HUDEP-2 (cell line): ENCODE measurements around the gene TFF2.

Source experiments
- DNase-seq, 76 experiments: peaks; one replicate each; lab custom pipeline; 2025; ENCODE audit not compliant: unreplicated experiment in 76 of 76; lab: John Stamatoyannopoulos, UW

The TFF2 gene

DNA sequence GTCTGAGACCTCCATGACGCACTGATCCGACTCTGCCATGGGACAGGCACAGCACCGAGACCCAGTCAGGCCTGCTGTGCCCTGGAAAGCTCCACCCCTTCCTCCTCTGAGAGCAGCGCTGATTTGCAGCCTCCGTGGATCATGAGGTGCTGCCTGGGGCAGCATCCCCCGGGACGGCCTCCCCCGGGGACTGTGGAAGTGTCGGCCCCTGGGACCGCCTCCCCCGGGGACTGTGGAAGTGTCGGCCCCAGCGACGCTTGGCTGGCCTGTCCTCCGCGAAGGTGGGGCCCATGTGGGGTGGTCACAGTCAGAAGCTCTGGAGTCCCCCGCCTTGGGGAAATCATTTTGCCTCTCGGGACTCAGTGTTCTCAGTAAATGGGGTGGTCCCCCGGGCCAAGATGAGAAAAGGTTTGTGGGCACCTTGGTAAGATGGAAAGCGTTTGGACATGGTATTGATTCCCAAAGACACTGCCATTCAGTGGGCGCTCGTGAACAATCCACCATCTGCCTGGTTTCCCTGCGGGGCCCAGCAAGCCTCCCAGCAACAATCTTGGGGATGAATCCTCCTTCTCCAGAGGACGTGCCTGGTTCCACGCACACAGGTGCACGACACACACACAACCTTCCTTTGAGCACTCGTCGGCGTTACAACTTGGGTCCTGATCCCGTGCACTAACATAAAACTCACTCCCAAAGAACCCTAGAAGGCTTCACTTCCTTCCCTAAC, 3.0 kb downstream of the TFF2 start:
- DNase-seq, result no peak

DNA sequence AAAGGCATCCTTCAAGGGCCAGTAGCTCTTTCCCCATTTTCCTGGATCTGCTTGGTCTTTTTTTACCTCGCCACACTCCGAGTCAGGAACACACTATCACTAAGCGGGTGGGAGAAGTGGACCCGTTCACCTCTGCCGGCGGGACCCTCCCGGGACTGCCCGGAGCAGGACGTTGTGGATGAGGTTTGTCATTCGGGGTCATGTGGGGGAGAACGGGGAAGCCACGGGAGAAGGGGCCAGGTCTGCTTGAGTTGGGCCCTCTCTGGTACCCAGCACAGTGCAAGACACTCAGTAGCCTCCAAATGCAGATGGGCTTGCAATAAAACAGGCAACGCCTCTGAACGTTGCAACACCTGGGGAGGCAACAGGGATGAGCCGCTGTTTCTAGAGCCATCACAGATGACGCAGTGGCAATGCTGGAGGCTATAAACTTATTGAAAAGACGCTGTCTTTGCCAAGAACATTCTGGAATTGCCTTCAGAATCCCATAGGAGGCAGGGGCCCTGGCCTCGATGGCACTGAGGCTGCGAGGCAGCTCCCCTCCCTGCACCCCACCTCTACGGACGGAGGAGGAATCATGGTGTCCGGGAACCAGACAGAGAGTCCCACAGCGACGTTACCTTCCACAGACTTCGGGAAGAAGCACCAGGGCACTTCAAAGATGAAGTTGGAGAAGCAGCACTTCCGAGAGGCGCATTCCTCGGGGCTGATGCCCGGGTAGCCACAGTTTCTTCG, 3.8 kb downstream of the TFF2 start:
- DNase-seq, result no peak

GRCh38 chr21:42346441-42346840, 4.4 kb downstream of the TFF2 start:
- no peak for DNase-seq

- DNase-seq, result no peak
Measured at GRCh38 chr21:42344631-42345030, 6.2 kb downstream of the TFF2 start.

DNA sequence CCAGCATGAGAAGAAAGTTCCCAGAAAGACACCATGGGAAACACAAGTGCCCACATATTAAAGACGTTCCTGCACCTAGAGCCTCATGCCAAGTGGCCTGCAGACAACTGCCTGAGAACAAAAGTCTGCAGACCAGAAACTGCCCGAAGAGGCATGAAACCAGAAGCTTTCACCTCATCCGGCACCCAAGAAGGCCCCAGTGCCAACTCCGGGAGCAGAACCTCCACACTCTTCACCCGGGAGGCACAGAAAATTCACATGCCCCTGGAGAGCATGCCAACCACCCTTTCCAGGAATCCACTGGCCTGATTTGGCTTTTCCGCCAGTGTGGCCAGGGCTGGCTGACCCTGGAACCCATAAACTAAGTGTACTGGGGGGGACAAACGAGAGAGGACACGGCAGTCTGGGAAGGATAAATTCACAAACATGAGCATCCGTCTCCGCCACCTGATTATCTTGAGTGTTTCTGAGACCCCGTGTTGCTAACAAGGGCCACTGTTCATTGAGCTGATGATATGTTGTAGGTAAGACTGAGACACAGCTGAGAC, 6.8 kb downstream of the TFF2 start:
- no peak for DNase-seq

- DNase-seq, result no peak
Measured at GRCh38 chr21:42343556-42343955, 7.2 kb downstream of the TFF2 start.

- no peak for DNase-seq
Measured at GRCh38 chr21:42343101-42343500, 7.7 kb downstream of the TFF2 start.

GRCh38 chr21:42341776-42342542, 8.8 kb downstream of the TFF2 start:
- DNase-seq, result no peak

GRCh38 chr21:42340187-42341050, 10.4 kb downstream of the TFF2 start:
- DNase-seq, result no peak

DNA sequence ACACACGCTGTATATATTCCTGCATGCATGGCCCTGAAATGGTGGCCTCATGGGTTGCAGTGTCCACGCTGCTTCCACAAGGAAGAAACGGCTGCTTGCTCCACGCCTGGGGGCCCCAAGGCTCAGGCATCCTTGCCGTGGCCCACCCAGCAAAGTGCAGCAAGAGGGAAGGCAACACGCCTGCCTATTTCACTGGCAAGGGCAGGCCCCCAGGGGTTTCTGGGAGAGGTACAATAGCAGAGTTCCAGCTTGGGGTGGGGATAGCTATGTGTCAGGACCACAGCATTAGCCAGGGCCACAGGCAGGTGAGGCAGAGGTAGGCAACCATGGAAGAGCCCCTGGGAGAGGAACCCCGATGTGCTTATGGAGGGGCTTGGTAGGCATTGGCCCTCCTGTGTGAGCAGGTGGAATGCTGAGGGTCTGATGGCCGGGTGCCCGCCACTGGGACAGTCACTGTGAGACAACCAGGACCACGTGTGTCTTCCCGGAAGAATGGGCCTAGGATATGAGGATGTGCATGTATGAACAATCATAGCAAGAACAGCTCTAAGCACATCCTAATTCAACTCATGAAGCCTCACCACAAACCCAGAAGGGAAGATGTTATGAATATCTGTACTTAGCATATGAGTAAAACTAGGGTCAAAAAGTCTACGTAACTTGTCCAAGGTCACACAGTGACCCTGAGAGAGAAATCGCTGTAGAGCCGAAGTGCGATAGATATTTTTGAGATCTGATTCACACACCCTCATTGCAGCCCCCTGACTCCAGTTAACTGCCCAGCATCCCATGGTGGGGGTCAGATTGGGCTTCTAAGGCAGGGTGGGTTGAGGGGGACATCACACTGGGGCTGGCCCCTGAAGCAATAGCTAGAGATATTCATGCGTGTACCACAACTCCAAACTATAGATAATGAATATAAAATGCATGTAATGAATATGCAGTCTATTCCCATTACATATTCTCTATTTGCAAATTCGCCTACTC, 11.8 kb downstream of the TFF2 start:
- DNase-seq, result no peak

DNA sequence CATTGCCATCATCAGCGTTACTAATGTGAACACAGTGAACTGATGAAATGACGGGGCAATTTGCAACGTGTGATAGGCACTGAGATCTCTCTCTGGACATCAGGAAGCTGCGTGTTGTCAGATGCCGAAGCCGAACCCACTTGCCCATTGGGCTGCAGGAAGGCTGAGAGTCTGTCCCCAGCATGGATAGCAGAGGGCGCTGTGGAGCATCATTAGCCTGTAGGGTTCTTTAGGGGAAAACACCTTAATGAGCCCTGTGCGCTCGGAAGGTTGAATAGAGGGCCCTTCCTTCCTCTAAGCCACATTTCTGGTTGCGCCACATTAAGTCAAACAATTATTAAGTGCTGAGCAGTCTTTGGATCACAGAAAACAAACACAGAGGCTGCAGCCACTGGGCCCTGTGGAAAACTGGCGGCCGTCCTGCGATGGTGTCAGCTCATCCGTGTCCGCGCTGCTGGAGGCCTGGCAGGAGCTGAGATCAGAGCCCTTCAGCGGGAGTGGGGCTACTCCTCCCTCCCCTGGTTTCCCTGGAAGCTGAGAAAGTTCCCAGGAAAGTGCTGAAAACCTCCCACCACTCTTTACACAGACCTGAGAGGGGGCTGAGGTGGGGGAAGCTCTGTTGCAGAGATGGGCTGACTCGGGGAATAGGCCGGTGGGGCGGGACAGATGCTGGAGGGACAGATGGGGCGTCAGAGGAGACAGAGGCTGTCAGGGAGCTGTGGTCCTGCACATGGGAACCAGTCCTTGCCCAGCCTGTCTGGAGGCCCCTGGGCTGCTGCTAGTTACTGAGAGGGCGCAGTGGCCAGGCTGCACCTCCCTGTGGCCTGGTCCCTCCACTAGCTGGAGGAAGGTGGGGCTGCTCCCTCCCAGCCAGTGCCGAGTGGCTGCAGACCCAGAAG, 12.7 kb downstream of the TFF2 start:
- DNase-seq, result peak in 58 of 76 experiments; percentile 6 to 72 (median 46)

GRCh38 chr21:42337276-42337675, 13.5 kb downstream of the TFF2 start:
- DNase-seq, result no peak

DNA sequence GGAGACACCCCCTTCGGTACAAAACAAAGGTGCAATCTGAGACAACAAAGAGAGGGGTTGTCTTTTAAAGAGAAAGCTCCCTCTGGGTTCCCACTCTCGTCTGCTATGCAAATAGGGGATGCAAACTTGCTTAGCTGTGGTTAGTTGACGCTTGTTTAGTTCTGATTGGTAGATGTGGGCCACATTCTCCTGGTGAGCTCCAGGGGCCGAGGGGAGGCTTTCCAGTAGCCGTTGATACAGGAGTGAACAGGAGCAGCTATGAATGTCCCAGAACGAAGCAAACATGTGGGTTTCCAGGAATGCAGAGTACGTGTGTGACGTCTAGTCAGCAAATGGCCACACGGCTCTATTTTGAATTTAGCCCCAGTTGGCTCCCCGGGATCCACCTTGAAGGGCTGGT, 14.7 kb downstream of the TFF2 start:
- DNase-seq, result no peak

GRCh38 chr21:42332557-42333317, 18.1 kb downstream of the TFF2 start:
- DNase-seq, result no peak

- DNase-seq, result no peak
Measured at GRCh38 chr21:42331660-42332059, 19.1 kb downstream of the TFF2 start.

DNA sequence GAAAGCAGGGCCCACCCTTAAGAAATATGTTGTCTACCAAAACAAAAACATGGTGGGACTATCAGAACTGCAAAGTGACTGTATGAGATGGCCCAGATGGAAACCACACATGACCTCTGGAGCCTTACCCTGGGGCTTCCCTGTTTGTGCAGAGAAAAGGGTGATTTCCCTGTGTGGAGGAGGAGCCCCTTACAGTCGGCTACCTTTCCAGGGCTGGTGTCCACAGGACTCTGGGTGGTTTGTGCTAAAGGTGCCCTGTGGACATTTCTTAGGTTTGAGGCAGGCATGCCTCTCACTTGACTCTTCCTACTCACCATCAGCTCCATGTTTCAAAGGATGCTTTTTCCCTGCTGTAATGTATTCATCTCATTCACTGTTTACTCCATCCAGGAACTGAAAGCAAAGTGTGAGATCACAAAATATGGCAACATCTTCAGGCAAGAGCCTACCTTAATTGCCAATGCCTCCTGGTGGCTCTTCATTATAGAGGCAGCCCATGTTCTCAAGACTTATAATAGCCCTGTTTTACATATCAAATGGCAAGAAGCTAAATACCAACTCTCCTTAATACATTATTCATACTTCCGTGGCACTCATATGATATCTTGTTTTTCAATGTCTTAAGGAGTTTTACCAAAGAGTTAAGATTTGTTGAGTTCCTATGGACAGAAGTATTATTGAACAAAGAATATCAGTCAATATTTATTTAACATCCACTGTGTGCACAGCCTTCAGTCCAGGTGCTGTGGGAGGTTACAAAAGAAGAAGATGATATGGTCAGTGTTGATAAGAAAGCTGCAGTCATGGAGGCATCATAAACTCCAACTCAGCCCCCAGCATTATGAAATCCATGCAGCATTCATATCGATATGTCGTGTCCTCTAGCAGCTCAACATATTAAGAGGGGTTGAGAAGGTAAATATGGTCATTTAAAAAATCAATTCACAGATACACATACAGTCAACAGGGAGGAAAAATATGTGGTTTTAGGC, 20.1 kb downstream of the TFF2 start:
- no peak for DNase-seq
